ENCODE results near the gene PDLIM3. TPM values are rescaled to one million over a fixed set of nuclear protein-coding genes. Genes with fewer than 3 reads are reported as not detected.
"Not testable (repeated sequence)": the region's sequence is repeated elsewhere in the genome, so short reads cannot be mapped to it uniquely, and the experiment has no call there.

The PDLIM3 gene
- total RNA-seq, 1 experiment from 2014 or later, result 13.6 TPM

GRCh38 chr4:185518494-185518893, 16.8 kb downstream of the PDLIM3 start:
- DNase-seq (ENCODE audit: low read depth), result no peak

- DNase-seq (ENCODE audit: low read depth), result no peak
These were observed 17.2 kb downstream of the PDLIM3 start for GRCh38 chr4:185518069-185518468.

GRCh38 chr4:185515248-185515647, 20.1 kb downstream of the PDLIM3 start:
- no peak for DNase-seq (ENCODE audit: low read depth)

- DNase-seq (ENCODE audit: low read depth), result no peak
These were observed 21.1 kb downstream of the PDLIM3 start for GRCh38 chr4:185514182-185514697.

- no peak for DNase-seq (ENCODE audit: low read depth)
These were observed 21.7 kb downstream of the PDLIM3 start for GRCh38 chr4:185513489-185514181.

GRCh38 chr4:185512516-185512915, 22.8 kb downstream of the PDLIM3 start:
- no peak for DNase-seq (ENCODE audit: low read depth)

GRCh38 chr4:185511243-185511642, 24.1 kb downstream of the PDLIM3 start:
- DNase-seq (ENCODE audit: low read depth), result not testable (repeated sequence)

- no peak for DNase-seq (ENCODE audit: low read depth)
These were observed 24.5 kb downstream of the PDLIM3 start for GRCh38 chr4:185510806-185511205.

- DNase-seq (ENCODE audit: low read depth), result no peak
These were observed 27.1 kb downstream of the PDLIM3 start for GRCh38 chr4:185508181-185508580.

DNA sequence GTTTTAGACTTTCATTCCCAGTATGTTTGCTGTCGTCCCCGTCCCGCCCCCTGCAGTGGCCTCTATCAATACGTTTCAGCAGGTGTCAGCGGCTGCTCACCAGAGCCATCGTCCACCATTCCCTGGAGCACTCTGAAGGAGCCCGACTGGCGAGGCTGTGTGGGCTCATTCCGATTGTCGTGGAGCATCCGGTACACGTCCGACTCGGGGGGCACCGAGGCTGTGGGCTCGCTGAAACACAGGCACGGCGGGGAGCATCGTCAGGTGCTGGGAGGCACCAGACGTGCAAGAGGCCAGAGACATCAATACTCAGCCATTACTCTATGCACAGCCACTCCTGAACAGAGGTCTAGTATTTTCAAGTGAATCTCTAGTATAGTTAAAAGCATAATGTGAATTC, 28.9 kb downstream of the PDLIM3 start:
- DNase-seq (ENCODE audit: low read depth), result no peak

DNA sequence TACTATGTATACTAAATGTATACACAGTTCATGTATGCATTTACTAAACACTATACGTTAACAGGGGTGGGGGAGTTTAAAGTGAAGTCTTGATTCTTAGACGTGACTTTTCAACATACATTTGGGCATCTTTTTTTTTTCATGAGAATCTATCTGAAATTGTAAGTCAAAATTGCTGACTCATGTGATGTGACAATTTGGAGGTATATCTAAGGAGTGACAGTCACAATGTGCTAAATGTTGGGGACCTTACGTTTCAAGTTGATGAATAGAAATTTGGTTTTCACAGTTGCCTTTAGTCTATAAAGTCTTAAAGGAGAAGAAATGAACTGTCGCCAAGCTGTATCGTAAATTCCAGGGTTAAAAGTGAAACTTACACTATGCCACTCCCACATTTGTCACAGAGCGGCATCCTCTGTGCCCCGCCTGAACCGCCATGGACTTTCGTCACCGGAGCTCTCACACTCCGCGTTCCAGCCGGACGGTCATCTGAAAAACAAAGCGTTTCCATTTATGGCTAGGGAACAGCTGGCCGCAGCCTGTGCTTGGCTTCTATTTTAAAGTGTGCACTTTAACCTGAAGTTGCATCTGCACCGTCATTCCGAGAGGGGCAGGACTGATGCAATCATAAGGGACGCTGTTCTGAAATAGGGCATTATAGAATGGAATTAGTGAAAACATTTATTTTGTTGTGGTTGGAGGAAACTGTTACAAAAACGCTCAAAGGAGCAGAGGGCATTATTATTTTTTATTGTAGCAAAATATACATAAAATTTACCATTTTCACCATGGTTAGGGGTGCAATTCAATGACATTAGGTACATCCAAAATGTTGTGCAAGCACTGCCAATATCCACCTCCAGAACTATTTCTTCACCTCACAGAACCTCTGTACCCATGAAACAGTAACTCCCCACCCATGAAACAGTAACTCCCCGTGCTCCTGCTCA, 30.9 kb downstream of the PDLIM3 start:
- peak; percentile 75 for DNase-seq (ENCODE audit: low read depth)

GRCh38 chr4:185502386-185502785, 32.9 kb downstream of the PDLIM3 start:
- DNase-seq (ENCODE audit: low read depth), result no peak

- no peak for DNase-seq (ENCODE audit: low read depth)
These were observed 34.7 kb downstream of the PDLIM3 start for GRCh38 chr4:185500576-185500975.

DNA sequence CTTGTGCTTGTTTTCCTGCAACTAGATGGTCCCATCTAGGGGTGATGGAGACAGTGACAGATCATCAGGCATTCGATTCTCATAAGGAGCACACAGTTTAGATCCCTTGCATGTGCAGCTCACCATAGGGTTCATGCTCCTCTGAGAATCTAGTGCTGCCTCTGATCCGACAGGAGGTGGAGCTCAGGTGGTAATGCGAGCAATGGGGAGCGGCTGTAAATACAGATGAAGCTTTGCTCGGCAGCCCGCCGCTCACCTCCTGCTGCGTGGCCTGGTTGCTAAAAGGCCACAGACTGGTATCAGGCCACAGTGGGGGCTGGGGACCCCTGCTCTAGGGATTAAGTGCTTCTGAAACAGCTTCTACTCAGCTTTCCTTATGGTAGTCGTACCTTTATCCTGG, 35.3 kb downstream of the PDLIM3 start:
- DNase-seq (ENCODE audit: low read depth), result no peak

DNA sequence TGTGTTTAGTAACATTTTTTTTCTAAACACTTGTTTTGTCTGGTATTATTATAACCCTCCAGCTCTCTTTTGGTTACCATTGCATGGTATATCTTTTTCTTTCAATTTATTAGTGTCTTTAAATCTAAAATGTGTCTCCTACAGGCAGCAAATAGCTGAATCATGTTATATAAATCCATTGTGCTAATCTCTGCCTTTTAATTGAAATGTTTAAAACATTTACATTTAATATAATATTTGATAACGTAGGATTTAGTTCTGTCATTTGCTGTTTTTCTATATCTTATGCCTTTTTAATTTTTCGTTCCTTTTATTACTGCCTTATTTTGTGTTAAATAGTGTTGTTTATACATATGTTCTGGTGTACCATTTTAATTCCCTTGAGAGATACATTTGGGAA, 46.7 kb downstream of the PDLIM3 start:
- DNase-seq (ENCODE audit: low read depth), result no peak

GRCh38 chr4:185481401-185481800, 53.9 kb downstream of the PDLIM3 start:
- DNase-seq (ENCODE audit: low read depth), result no peak

GRCh38 chr4:185480016-185480732, 55.1 kb downstream of the PDLIM3 start:
- DNase-seq (ENCODE audit: low read depth), result no peak

DNA sequence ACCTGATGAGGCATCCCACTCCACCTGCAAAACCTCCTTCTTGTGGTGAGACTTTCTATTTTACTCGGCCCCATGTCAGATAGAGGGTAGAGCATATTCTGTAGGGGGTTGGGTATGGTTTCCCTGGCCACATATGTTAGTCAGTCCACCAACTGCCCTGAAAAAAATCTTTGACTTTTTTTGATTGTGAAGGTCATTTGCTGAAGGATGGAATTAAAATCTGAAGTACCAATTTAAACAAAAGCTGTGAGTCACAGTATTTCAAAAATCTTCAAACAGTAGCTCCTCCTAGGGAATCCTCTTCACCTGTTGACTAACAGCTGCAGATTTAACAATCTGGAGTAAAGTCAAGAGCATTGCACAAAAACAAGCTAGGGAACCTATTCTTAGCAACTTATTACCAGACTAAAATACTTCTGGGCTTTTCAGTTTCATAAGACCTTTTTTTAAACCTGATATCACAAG, 55.8 kb downstream of the PDLIM3 start:
- no peak for DNase-seq (ENCODE audit: low read depth)

GRCh38 chr4:185473247-185473646, 62.1 kb downstream of the PDLIM3 start:
- no peak for DNase-seq (ENCODE audit: low read depth)

DNA sequence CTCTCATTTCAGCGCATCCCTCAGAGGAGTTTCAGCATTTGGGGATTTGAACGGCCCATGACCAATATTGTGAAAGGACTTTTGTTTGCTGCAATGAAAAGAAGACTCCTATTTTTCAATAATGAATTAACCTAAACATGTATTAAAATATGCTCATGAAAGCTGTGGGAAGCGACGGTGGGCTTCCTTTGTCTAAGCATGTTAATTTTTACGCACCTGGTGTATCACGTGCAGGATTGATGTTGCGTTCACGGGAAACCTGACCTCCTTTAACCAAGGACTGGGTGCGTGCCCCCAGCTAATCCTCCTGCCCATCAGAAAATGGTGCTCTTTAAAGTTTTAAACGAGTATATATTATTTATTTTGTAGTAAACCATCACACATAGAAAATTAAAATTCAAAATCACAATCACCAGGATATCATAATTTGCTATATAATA, 63.2 kb downstream of the PDLIM3 start:
- DNase-seq (ENCODE audit: low read depth), result no peak

DNA sequence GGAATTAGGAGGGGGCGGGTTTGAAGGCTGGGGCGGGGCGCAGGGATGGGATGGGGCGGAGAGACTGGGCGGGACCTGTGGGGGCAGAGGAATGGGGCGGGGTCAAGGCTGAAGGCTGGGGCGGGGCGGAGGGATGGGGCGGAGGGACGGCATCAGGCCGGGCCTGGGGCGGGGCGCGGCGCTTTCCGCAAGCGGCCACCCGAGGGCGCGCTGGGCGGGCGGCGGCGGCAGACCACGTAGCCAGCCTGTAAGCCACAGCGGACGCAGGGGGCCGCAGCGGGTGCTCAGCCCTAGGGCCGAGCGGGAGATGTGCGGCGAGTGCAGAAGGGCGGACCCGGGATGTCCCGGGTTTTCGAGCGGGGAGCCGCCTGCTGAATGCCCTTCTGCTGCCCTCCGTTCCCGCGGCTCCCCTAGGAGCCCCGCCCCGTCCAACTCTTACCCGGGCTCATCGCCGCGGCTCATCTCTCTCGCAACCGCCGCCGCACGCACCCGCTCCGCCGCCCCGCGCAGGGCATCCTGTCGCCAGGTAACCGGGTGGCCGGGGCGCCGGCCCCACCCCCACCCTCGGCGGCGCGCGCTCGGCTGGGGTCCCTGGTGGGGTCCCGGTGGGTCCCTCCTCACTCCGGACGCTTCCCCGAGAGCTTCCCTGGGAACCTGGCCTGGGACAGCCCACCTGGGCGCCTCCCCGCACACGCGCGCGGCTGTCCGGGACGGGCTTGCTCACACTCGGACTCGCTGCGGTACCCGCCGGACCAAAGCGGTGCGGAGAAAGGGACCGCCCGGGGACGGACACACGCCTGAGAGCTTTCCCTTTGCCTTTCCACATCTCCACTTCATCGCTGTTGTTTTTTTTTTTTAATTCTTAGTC, 63.8 kb downstream of the PDLIM3 start, which contains the start of gene CCDC110:
Gene CCDC110 (minus strand): TSS at position 499 of the 868 bp plus-strand sequence. CDS start 50 bp downstream, at position 449.
- peak; percentile 83 for DNase-seq (ENCODE audit: low read depth)
